ENCODE data around the gene LIME1.
"Not testable (repeated sequence)": the region's sequence is repeated elsewhere in the genome, so short reads cannot be mapped to it uniquely, and the experiment has no call there.

Gene LIME1

DNA sequence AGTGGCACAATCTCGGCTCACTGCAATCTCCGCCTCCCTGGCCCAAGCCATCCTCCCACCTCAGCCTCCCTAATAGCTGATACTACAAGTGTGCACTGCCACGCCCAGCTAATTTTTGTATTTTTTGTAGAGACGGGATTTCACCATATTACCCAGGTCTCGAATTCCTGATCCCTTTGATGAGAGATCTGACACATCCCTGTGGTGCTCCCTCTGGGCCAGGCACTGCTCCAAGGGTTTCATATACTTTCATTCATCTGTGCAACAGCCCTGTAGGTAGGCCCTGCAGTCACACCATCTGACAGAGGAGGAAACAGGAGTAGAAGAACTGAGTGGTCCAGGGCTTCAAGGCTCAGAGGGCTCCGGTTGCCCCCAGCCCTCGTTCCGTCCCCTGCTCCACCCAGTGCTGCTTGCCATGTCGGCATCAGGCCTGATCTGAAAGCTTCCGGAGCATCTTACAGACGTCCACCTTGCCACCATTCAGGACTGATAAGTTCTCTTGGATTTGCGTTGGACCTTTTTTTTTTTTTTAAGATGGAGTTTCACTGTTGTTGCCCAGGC lies 25.3 kb upstream of the LIME1 start:
- no CpG with 5 or more reads among the region's 12 CpGs for WGBS (ENCODE audit: insufficient coverage, insufficient read length)
- H3K9me3 ChIP-seq (ENCODE audit: control insufficient read depth, insufficient read depth, low read length), result no peaks in the 10 kb centered on the region
- H3K4me3 ChIP-seq (ENCODE audit: low read length), result no peak overlapping the region
- no peak overlapping the region for H3K27ac ChIP-seq (ENCODE audit: low read length)
- no peak for DNase-seq (ENCODE audit: low read depth, low spot score)
- H3K27me3 ChIP-seq (ENCODE audit: control insufficient read depth, insufficient read depth, low read length), result no peaks in the 10 kb centered on the region
- peaks cover 2% of the 10 kb centered on the region; the same call in 1 of the 2 replicates for H3K4me1 ChIP-seq (ENCODE audit: control insufficient read depth, insufficient read depth, low read length)
- peaks cover 2% of the 10 kb centered on the region; the same call in 1 of the 2 replicates for H3K36me3 ChIP-seq (ENCODE audit: control insufficient read depth, insufficient read depth, low read length)

DNA sequence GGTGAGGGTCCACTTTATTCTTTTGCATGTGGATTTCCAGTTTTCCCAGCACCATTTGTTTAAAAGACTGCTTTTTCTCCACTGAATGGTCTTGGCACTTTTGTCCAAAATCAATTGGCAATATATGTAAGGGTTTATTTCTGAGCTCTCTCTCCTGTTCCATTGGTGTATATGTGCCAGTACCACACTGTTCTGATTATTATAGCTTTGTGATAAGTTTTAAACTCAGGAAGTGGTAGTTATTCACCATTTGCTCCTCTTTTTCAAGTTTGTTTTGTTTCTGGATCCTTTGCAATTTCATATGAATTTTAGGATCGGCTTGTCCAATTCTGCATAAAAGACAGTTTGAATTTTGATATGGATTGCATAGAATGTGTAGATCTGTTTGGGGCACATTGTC lies 24.3 kb upstream of the LIME1 start:
- no CpG with 5 or more reads among the region's 1 CpG for WGBS (ENCODE audit: insufficient coverage, insufficient read length)
- H3K4me1 ChIP-seq (ENCODE audit: control insufficient read depth, insufficient read depth, low read length), result peaks cover 2% of the 10 kb centered on the region; the same call in 1 of the 2 replicates
- H3K27ac ChIP-seq (ENCODE audit: low read length), result no peak overlapping the region
- no peaks in the 10 kb centered on the region for H3K27me3 ChIP-seq (ENCODE audit: control insufficient read depth, insufficient read depth, low read length)
- no peaks in the 10 kb centered on the region for H3K9me3 ChIP-seq (ENCODE audit: control insufficient read depth, insufficient read depth, low read length)
- DNase-seq (ENCODE audit: low read depth, low spot score), result no peak
- H3K4me3 ChIP-seq (ENCODE audit: low read length), result no peak overlapping the region
- no peaks in the 10 kb centered on the region; the same call in 1 of the 2 replicates for H3K36me3 ChIP-seq (ENCODE audit: control insufficient read depth, insufficient read depth, low read length)

DNA sequence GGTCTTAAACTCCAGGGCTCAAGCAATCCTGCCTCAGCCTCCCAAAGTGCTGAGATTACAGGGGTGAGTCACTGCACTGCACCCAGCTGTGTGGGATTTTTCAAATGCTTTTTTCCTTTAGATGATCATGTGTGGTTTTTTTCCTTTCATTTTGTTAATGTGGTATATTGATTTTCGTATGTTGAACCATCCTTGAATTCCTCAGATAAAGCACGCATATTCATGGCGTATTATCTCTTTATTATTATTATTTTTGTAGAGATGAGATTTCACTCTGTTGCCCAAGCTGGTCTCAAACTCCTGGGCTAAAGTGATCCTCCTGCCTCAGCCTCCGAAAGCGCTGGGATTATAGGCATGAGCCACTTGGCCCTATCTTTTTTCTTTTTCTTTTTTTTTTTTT lies 21.6 kb upstream of the LIME1 start:
- H3K36me3 ChIP-seq (ENCODE audit: control insufficient read depth, insufficient read depth, low read length), result no peaks in the 10 kb centered on the region; the same call in 1 of the 2 replicates

DNA sequence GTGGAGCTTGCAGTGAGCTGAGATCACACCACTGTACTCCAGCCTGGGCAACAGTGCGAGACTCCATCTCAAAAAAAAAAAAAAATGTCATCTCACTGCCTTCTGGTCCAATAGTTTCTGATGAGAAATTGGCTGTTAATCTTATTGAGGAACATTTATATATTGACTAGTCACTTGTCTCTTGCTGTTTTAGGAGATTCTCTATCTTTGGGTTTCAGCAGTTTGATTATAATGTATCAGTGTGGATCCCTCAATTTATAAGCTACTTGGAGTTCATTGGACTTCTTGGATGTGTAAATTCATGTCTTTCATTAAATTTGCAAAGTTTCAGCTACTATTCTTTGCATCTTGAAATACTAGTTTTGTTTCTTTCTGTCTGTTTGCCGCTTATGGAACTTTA lies 17.5 kb upstream of the LIME1 start:
- no peaks in the 10 kb centered on the region for H3K9me3 ChIP-seq (ENCODE audit: control insufficient read depth, insufficient read depth, low read length)
- H3K36me3 ChIP-seq (ENCODE audit: control insufficient read depth, insufficient read depth, low read length), result no peaks in the 10 kb centered on the region; the same call in 1 of the 2 replicates
- no peak overlapping the region for H3K4me3 ChIP-seq (ENCODE audit: low read length)
- no peaks in the 10 kb centered on the region for H3K4me1 ChIP-seq (ENCODE audit: control insufficient read depth, insufficient read depth, low read length)
- DNase-seq (ENCODE audit: low read depth, low spot score), result no peak
- H3K27ac ChIP-seq (ENCODE audit: low read length), result no peak overlapping the region
- no CpG with 5 or more reads among the region's 2 CpGs for WGBS (ENCODE audit: insufficient coverage, insufficient read length)
- no peaks in the 10 kb centered on the region for H3K27me3 ChIP-seq (ENCODE audit: control insufficient read depth, insufficient read depth, low read length)

More for the DNA sequence above, 21.6 kb upstream of the LIME1 start:
- no peak overlapping the region for H3K27ac ChIP-seq (ENCODE audit: low read length)
- no peak for DNase-seq (ENCODE audit: low read depth, low spot score)
- H3K4me3 ChIP-seq (ENCODE audit: low read length), result no peak overlapping the region
- H3K9me3 ChIP-seq (ENCODE audit: control insufficient read depth, insufficient read depth, low read length), result no peaks in the 10 kb centered on the region
- no peaks in the 10 kb centered on the region for H3K27me3 ChIP-seq (ENCODE audit: control insufficient read depth, insufficient read depth, low read length)
- H3K4me1 ChIP-seq (ENCODE audit: control insufficient read depth, insufficient read depth, low read length), result no peaks in the 10 kb centered on the region
- WGBS (ENCODE audit: insufficient coverage, insufficient read length), result no CpG with 5 or more reads among the region's 5 CpGs

DNA sequence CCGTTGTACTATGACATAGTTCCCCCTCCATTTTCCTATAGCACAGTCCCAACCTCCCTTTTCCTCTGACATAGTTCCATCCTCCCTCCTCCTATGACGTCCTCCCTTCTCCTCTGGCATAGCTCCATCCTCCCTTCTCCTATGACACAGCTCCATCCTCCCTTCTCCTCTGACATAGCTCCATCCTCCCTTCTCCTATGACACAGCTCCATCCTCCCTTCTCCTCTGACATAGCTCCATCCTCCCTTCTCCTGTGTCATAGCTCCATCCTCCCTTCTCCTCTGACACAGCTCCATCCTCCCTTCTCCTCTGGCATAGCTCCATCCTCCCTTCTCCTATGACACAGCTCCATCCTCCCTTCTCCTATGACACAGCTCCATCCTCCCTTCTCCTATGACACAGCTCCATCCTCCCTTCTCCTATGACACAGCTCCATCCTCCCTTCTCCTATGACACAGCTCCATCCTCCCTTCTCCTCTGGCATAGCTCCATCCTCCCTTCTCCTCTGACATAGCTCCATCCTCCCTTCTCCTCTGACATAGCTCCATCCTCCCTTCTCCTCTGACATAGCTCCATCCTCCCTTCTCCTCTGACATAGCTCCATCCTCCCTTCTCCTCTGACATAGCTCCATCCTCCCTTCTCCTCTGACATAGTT lies 13.4 kb upstream of the LIME1 start:
- no CpG with 5 or more reads among the region's 2 CpGs for WGBS (ENCODE audit: insufficient coverage, insufficient read length)
- H3K9me3 ChIP-seq (ENCODE audit: control insufficient read depth, insufficient read depth, low read length); H3K27me3 ChIP-seq (ENCODE audit: control insufficient read depth, insufficient read depth, low read length); DNase-seq (ENCODE audit: low read depth, low spot score); H3K36me3 ChIP-seq (ENCODE audit: control insufficient read depth, insufficient read depth, low read length); H3K4me3 ChIP-seq (ENCODE audit: low read length); H3K4me1 ChIP-seq (ENCODE audit: control insufficient read depth, insufficient read depth, low read length); H3K27ac ChIP-seq (ENCODE audit: low read length): not testable (repeated sequence)

DNA sequence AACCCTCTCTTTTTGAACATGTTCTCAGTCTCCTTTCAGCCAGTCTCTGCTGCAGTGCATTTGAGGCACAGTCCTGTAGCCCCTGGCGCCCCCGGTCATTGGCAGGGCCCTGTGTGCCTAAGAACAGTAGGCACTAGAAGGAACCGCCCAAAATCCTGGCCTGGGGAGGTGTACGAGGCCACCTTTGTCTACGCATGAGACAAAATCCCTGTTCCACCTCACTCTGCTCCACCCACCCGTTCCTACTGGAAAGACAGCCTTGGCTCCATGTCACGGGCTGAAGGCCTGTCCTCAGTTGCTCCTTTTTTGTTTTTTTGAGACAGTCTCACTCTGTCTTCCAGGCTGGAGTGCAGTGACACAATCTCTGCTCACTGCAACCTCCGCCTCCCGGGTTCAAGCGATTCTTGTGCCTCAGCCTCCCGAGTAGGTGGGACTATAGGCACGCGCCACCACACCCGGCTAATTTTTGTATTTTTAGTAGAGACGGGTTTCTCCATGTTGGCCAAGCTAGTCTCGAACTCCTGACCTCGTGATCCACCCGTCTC lies 6.2 kb upstream of the LIME1 start:
- DNase-seq (ENCODE audit: low read depth, low spot score); H3K9me3 ChIP-seq (ENCODE audit: control insufficient read depth, insufficient read depth, low read length); H3K4me3 ChIP-seq (ENCODE audit: low read length); H3K27ac ChIP-seq (ENCODE audit: low read length); H3K4me1 ChIP-seq (ENCODE audit: control insufficient read depth, insufficient read depth, low read length); H3K27me3 ChIP-seq (ENCODE audit: control insufficient read depth, insufficient read depth, low read length): not testable (repeated sequence)
- peaks cover 11% of the 10 kb centered on the region; the same call in 1 of the 2 replicates for H3K36me3 ChIP-seq (ENCODE audit: control insufficient read depth, insufficient read depth, low read length)
- no CpG with 5 or more reads among the region's 18 CpGs for WGBS (ENCODE audit: insufficient coverage, insufficient read length)

DNA sequence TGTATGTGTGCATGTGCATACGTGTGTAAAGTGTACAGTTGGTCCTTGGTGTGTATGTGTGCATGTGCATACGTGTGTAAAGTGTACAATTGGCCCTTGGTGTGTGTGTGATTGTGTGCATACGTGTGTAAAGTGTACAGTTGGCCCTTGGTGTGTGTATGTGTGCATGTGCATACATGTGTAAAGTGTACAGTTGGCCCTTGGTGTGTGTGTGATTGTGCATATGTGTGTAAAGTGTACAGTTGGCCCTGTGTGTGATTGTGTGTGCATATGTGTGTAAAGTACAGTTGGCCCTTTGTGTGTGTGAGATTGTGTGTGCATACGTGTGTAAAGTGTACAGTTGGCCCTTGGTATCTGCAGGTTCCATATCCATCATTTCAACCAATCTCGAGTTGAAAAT lies 5.1 kb upstream of the LIME1 start:
- no peak overlapping the region for H3K27ac ChIP-seq (ENCODE audit: low read length)
- H3K4me3 ChIP-seq (ENCODE audit: low read length), result no peak overlapping the region
- peaks cover 11% of the 10 kb centered on the region; the same call in 1 of the 2 replicates for H3K36me3 ChIP-seq (ENCODE audit: control insufficient read depth, insufficient read depth, low read length)
- whole genome bisulfite sequencing (ENCODE audit: insufficient coverage, insufficient read length), result no CpG with 5 or more reads among the region's 5 CpGs
- H3K27me3 ChIP-seq (ENCODE audit: control insufficient read depth, insufficient read depth, low read length), result no peaks in the 10 kb centered on the region
- H3K4me1 ChIP-seq (ENCODE audit: control insufficient read depth, insufficient read depth, low read length), result no peaks in the 10 kb centered on the region
- H3K9me3 ChIP-seq (ENCODE audit: control insufficient read depth, insufficient read depth, low read length), result no peaks in the 10 kb centered on the region
- no peak for DNase-seq (ENCODE audit: low read depth, low spot score)

DNA sequence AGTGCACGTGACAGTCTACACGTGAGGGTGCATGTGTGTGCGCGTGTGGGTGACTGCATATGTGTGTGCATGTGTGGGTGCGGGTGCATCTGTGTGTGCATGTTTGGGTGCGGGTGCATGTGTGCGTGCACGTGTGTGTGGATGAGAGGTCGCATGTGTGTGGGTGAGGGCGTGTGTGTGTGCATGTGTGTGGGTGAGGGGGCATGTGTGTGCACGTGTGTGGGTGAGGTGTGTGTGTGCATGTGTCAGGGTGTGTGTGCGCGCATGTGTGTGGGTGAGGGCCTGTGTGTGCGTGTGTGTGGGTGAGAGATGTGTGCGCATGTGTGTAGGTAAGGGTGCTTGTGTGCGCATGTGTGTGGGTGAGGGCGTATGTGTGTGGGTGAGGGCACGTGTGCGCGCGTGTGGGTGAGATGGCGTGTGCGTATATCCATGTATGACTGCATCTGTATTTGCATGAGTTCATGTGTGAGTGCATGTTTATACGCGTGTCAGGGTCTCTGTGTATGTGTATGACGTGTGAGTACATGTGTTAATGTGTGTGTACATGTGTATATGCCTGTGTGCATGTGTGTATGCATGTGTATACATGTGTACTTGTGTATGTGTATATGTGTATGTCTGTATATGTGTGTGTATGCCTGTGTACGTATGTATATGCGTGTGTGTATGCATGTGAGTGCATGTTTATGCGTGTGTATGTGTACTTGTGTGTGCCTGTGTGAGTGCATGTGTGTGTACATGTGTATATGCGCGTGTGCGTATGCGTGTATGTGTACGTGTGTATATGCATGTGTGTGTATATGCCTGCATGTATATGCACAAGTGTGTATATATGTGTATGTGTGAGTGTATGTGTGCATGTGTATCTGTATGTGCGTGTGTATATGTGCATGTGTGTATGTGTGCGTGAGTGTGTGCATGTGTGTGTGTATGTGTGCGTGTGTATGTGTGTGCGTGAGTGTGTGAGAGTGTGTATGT lies 4.1 kb upstream of the LIME1 start:
- no peak overlapping the region for H3K27ac ChIP-seq (ENCODE audit: low read length)
- no peak for DNase-seq (ENCODE audit: low read depth, low spot score)
- 90% methylated on average over 10 of the region's 38 CpGs for WGBS (ENCODE audit: insufficient coverage, insufficient read length)
- H3K4me1 ChIP-seq (ENCODE audit: control insufficient read depth, insufficient read depth, low read length), result no peaks in the 10 kb centered on the region
- no peak overlapping the region for H3K4me3 ChIP-seq (ENCODE audit: low read length)
- peaks cover 11% of the 10 kb centered on the region; the same call in 1 of the 2 replicates for H3K36me3 ChIP-seq (ENCODE audit: control insufficient read depth, insufficient read depth, low read length)
- H3K9me3 ChIP-seq (ENCODE audit: control insufficient read depth, insufficient read depth, low read length), result no peaks in the 10 kb centered on the region
- no peaks in the 10 kb centered on the region for H3K27me3 ChIP-seq (ENCODE audit: control insufficient read depth, insufficient read depth, low read length)

DNA sequence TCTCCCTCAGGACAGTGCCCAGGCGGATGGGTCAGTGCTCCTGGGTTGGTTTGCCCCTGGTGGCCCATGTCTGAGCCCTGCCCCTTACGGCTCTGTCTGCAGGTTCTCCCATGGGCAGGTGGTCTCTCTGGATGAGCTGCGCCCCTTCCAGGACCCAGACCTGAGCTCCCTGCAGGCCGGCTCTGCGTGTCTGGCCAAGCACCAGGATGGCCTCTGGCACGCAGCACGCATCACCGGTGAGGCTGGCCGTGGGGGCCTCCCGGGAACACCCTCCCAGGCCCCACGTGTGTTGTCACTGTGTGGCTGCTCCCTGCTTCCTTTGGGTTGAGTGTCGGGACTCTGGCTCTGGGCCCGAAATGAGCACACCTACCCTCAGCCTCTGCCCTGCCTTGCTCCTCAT lies 3.3 kb upstream of the LIME1 start:
- Histone ChIP-seq H3K9me3 (ENCODE audit: control insufficient read depth, insufficient read depth, low read length) (no peaks in the 10 kb centered on the region), H3K27ac (ENCODE audit: low read length) (no peak overlapping the region), H3K4me3 (ENCODE audit: low read length) (no peak overlapping the region), H3K4me1 (ENCODE audit: control insufficient read depth, insufficient read depth, low read length) (peaks cover 2% of the 10 kb centered on the region), H3K27me3 (ENCODE audit: control insufficient read depth, insufficient read depth, low read length) (no peaks in the 10 kb centered on the region), H3K36me3 (ENCODE audit: control insufficient read depth, insufficient read depth, low read length) (peaks cover 11% of the 10 kb centered on the region; the same call in 1 of the 2 replicates)
- WGBS (ENCODE audit: insufficient coverage, insufficient read length), result no CpG with 5 or more reads among the region's 13 CpGs
- no peak for DNase-seq (ENCODE audit: low read depth, low spot score)

DNA sequence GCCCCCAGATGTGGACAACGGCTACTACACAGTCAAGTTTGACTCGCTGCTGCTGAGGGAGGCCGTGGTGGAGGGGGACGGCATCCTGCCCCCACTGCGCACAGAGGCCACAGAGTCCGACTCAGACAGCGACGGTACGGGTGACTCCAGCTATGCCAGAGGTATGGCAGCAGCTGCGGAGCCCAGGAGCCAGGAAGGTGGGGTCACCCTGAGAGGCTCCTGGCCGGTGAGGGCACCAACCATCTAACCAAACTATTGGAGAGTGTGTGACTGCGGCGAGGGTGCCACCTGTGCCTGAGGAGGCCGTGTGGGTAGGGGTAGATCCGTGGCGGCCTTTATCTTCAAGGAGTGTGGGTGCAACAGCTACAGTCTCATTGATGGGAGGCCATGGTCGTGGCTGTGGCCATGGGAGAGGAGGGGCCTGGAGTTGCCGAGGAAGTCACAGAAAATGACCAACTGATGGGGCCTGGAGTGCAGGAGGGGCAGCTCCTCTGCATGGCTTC lies 2.8 kb upstream of the LIME1 start:
- WGBS (ENCODE audit: insufficient coverage, insufficient read length), result no CpG with 5 or more reads among the region's 18 CpGs
- Histone ChIP-seq H3K27me3 (ENCODE audit: control insufficient read depth, insufficient read depth, low read length) (no peaks in the 10 kb centered on the region), H3K27ac (ENCODE audit: low read length) (no peak overlapping the region), H3K4me1 (ENCODE audit: control insufficient read depth, insufficient read depth, low read length) (peaks cover 5% of the 10 kb centered on the region), H3K9me3 (ENCODE audit: control insufficient read depth, insufficient read depth, low read length) (no peaks in the 10 kb centered on the region), H3K4me3 (ENCODE audit: low read length) (no peak overlapping the region), H3K36me3 (ENCODE audit: control insufficient read depth, insufficient read depth, low read length) (peaks cover 11% of the 10 kb centered on the region; the same call in 1 of the 2 replicates)
- no peak for DNase-seq (ENCODE audit: low read depth, low spot score)

Measured in iPS DF 6.9 (cell line).